ENCODE results near the gene IRAK4.

The IRAK4 gene

GRCh38 chr12:43776498-43776897, 17.7 kb downstream of the IRAK4 start:
- peak; percentile 20 for DNase-seq

DNA sequence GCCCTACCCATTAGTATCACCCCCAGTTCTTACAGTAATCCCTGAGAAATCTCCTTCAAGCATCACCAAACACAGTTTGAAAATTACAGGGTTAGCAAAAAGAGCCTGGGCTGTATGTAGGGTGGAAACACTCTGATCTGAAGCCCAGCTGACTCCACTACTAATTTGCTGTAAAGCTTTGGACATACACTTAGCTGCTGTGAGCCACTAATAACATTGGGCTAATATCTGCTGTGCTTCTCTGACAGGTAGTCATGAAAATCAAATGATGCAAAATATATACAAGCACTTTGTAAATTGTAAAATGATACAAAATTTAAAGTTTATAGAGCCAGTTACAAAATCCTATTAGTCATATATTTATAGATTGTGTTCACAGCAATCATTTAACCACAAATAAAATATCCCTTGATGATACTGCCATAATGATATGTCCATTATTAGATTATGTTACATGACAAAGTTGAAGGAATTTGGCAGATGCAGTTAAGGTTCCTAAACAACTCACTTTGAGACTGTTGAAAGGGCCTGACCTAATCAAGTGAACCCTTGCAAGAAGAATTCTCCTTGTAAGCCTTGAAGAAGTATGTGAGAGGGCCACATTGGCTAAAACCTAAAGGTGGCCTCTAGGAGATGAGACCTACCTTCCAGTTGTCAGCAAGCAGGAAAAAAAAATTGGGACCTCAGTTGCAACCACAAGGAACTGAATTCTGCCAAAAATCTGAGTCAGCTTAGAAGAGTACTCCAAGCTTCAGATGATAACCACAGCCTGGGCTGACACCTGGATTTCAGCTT, 28.3 kb downstream of the IRAK4 start:
- no peak for DNase-seq

- DNase-seq = peak; percentile 13
These were observed 31.2 kb downstream of the IRAK4 start for GRCh38 chr12:43789941-43790340.

- no peak for DNase-seq
These were observed 37.0 kb downstream of the IRAK4 start for GRCh38 chr12:43795716-43796280.

DNA sequence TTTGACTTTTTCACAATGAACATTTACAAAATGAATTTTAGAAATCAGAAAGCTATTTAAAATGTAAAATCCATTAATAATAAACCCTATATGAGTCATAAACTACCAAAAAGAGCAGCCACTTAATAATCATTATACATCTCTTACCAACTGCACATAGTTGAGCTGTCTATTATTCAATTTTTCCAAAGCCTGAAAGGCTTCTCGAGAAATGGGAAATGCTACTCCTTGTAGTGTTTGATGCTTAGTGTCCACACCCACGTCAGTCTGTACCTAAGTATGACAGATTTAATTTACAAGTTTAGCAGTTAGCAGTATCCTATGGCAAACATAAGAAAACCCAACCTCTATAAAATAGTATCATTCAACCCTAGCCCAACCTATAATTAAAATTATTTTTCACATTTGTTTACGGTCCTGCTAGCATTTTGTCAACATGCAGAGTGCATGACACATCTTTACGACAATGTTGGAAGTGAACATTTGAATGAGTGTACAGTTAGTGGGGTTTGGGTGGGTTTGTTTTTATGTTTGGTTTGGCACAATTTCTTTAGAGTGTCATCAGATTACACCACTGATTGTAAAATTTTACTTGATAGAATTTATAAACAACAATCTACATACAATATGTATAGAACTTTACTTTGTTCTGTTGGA, 38.9 kb downstream of the IRAK4 start:
- DNase-seq = no peak

GRCh38 chr12:43805149-43805859, 46.6 kb downstream of the IRAK4 start:
- DNase-seq = peak; percentile 72

DNA sequence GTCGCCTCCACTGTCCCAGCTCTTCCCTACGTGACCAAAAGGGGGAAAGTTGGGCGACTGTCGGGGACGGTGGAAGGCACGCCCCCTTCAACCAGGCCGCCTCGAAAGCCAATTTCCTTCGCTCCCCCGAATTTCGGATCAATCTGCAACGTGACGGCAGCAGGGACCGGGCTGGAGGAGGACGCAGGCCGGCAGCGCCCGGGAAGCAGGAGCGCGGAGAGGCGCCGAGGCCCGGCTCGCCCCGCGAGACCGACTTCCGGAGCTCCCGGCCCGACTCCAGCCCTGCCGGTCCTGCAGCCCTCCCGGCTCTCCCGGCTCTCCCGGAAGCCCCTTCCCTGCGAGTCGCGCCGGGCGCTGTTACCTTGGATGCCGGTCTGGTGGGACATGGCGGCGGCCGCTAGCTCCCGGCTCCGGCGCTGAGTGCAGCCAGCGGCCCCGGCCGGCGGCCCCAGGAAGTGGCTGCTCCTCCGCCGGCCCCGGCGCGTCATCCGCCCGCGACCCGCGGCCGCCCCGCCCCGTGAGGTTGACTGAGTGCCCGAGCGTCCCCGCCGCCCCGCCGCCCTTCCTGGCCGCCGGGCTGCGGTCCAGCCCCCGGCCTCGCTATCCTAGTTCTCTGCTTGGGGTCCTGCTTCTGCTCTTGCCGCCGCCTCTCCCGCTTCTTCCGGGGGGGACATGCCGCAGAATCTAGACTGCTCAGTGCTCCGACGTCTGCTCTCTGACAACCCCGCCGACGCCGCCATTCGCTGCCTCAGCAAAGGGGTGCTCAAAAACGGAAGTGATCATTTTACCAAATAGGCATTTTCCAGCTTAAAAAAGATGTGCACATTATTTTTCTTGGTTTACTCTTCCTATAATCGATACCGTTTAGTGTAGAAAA, 47.3 kb downstream of the IRAK4 start, which contains the start of gene TWF1:
Gene TWF1 (minus strand): TSS at position 458 of the 877 bp plus-strand sequence. CDS start 72 bp downstream, at position 386.
- DNase-seq = peak; percentile 81

DNA sequence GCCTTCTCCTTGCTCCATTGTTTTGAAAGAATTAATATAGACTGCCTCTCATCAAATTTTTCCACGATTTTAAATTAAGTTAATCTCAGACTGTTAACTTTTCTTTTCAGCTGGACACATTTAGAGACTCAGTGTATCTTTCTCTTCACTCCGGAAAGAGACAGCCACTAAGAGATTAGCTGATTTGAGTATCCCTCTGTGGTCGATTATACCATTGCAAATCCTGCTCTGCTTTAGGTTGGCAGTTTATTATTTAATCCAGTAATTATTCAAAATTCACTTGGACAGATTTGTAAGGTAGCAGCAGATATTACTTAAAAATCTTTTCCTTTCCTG, 48.0 kb downstream of the IRAK4 start:
- peak; percentile 34 for DNase-seq

DNA sequence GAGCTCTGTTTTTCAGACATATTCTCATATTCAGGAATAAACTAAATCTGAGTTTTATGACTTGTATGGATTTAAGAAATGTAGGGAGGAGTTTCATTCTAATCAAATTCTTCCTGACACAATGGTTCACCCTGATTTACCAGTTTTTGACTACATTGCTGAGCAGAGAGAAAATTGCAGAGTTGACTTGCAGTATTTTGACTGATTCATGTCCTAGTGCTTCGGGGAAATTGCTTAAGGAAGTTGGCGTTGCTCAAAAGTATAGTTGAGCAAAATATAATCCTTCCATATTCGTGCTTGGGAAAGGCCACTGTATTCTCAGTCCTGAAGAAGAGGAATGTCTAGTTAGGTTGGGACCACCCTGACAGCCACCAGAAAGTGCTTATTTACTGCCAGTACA, 48.6 kb downstream of the IRAK4 start:
- DNase-seq = no peak

DNA sequence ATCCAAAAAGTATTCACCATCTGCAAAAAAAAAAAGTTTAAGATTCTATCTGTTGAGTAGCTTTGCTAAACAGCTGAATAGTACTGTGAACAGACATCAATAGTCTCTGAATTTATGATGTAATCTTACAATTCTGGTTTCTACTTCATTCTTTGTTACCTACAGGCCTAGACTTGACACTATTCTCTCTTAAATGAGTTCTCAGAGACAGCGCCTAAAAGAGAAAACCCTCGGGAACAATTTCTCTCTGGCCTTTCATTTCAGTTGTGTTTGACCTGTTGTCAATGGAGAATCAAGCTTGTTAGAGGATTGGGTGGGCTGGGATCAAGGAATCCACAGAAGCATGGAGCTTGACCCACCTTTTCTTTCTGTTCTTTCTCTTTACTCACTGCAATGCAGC, 53.3 kb downstream of the IRAK4 start:
- DNase-seq = no peak

GRCh38 chr12:43812926-43813325, 54.2 kb downstream of the IRAK4 start:
- DNase-seq = no peak

DNA sequence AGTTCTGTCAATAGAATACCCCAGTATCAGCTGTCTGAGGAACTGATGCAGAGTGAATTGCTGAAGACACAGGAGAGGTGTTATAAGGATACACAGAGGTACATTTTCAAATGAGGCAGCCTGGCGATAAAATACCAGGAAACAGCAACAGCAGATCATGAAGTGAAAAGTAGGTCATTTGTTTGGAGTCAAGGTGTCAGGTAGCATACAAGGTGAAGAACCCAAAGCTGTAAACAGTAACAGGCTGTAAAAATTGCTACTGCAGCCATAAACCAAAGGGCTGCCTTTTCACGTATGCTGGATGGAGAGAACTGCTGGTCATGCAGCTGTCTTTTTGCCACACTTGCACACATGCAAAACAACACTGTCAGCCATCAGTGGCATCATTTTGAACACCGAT, 56.7 kb downstream of the IRAK4 start:
- DNase-seq = no peak

DNA sequence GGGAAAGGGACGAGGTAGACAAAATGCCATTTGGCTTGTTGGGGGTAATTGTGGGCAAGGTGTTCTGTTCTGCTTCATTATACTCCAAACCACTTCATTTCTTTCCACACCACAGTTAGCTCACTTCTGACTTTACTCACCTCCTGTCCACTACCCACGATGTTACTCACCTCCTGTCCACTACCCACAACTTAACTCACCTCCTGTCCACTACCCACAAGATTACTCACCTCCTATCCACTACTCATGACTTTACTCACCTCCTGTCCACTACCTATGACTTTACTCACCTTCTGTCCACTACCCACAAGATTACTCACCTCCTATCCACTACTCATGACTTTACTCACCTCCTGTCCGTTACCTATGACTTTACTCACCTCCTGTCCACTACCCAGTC, 57.4 kb downstream of the IRAK4 start:
- DNase-seq = no peak

- no peak for DNase-seq
These were observed 65.5 kb downstream of the IRAK4 start for GRCh38 chr12:43824207-43824775.

DNA sequence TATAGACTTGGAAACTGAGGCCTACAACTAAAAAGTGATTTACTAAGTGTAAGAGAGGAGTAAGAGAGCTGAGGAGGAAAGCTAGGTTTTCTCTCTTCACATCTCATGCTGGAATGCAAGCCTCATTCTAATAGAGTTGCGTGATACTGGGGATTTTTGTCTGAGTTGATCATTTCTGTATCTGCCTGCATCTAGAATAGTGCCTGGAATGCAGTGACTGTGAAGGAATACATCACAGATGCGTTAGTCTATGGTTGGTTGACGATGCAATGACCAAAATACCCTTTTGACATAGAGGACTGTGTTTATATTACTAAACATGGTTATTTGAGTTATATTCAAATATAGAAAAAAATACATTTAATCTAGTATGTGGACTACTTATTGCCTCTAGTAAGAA, 67.9 kb downstream of the IRAK4 start:
- no peak for DNase-seq

DNA sequence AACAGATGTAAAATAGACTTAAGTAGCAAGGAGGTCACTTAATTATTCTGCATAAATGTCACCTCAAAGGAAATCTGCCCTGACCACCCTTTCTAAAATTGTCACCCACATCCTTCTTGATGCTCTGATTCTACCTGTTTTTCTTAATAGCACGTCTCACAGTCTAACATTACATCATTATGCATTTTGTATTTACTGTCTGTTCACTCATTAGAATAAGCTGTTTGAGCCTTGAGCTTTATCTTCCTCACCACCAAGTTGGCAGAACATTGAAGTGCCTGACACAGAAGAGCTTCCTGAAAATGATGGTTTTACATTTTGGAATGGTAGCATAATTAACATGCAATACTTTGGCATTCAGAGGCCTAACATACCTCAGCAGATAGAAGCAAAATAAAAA, 68.3 kb downstream of the IRAK4 start:
- DNase-seq = no peak

DNA sequence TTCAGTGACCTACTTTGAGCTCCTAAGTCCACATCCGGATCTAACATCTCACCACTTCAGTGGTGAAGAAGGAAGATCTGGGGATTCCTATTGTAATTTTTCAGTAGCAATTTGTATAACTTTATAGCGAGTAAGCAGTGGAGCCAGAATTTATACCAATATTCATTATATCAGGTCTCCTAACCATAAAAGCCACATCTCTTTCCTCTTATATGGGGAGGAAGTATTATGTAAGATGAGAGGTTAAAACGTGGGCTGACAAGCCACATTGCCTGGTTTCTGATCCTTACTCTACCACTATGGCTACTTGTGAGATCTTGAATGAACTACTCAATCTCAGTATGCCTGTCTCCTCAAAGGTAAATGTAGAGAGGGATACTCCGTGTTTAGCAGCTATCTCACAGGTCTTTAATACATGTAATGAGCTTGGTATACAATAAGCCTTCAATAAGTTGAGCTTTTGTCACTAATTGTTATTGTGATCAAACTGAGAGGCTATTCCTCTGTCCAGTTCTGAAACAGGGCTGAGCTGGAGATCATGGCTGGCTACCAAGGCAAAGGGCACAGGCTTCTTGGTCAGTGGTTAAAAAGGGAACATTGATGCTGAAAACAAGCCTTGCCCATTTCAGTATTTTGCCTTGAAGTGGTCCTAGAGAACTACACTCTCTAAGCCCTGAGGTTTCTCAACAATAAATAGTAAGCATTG, 73.9 kb downstream of the IRAK4 start:
- DNase-seq = no peak

GRCh38 chr12:43835264-43835655, 76.5 kb downstream of the IRAK4 start:
- no peak for DNase-seq

DNA sequence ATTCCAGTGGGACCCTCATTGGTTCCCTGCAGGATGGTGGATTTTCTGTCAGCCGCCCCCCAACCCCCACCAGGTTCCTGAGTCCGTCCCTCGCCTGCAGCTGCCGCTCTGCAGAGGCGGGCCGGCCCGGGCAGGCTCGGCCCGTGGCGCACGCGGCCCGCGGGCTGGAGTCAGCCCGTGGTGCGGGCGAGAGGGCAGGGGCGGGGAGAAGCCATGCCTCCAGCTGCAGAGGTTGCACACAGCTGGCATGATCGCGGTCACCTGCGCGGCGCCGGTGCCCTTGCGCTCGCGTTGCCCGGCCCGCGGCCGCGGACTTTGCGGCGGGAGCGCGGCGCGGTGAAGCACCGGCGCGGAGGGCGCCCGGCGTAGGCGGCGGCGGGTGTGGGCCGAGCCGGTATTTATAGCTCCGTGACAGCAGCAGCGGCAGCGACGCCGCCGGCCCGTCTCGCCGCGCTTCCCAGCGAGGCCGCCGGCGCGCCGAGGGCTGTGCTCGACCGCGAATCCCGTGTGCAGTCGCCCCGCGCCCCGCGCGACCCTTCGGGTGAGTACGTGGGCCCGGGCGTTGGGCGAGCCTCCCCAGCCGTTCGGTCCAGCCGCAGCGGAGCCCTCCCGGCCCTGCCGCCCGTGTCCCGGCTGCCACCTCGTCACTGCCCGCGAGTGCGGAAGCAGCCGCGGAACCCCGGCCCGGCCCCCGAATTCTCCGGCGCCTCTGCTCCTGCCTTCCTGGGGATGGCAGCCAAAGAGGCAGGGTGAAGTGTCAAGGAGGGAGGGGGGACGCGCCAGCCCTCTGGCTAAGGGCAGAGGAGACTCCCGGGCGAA, 77.1 kb downstream of the IRAK4 start, which contains the start of gene TMEM117:
Gene TMEM117 (plus strand): TSS at position 426 of the 819 bp plus-strand sequence.
- DNase-seq = peak; percentile 62

DNA sequence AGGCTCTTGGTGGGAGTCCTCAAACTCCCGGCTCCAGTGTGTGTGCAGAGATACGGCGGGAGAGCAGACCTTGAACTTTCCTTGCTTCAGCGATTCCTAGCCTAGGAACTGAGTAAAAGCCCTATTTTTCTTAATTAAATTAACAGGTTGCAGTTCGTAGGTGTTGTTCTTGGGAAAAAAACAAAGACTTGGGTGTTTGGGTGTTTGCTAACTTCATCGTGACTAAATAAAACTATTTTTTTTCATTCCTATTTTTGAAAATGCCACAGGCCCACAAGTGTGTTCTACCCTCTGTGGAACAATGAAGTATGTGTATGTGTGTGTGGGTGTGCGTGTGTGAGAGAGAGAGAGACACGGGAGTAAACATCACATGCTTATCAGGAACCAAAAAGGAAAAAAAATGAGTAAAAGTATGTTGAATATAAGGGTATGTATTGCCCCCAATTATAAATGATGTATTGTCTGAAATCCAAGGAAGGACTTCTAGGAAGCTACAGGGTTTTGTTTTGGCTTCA, 77.8 kb downstream of the IRAK4 start:
- DNase-seq = no peak

All from NCI-H1105 treated with DMSO at 0.1 percent for 48 hours (cell line).